Thoracic aorta (tissue), 2 donors: ENCODE data around the gene SCIN. TPM values are rescaled to one million over a fixed set of nuclear protein-coding genes. Genes with fewer than 3 reads are reported as not detected.

ENCODE experiments used
- ATAC-seq: fragments of 150-250 bp; one replicate; pipeline ENCODE4 v1.8.0; 2017; ENCODE audit warnings: low read depth; ENCODE audit not compliant: insufficient number of reproducible peaks, low FRiP score
- DNase-seq: peaks from one replicate; pipeline ENCODE4 v3.0.0-alpha.2; 2020; ENCODE audit warnings: low spot score
- H3K27ac ChIP-seq, 2 donors: fragments of 200-600 bp; sonication (generic); 1 replicate in 1 of 2; 2 replicates in 1 of 2; pipeline ENCODE4 v1.5.1; 2016; ENCODE audit warnings: mild to moderate bottlenecking in 2 of 2, moderate library complexity in 2 of 2
- H3K27me3 ChIP-seq: fragments of 200-600 bp; sonication (generic); replicated peaks from 2 replicates; pipeline ENCODE4 v1.6.0; 2016; ENCODE audit warnings: mild to moderate bottlenecking; ENCODE audit not compliant: insufficient read depth
- H3K36me3 ChIP-seq: fragments of 200-600 bp; sonication (generic); one replicate; pipeline ENCODE4 v1.5.1; 2016
- H3K4me1 ChIP-seq, 2 donors: fragments of 200-600 bp; sonication (generic); 1 replicate in 1 of 2; 2 replicates in 1 of 2; pipeline versions ENCODE4 v1.5.1 to v1.6.0; 2016; ENCODE audit warnings: low read depth in 2 of 2, mild to moderate bottlenecking in 1 of 2; ENCODE audit not compliant: control insufficient read depth in 1 of 2
- H3K4me3 ChIP-seq: fragments of 200-600 bp; sonication (generic); 2 replicates; pipeline ENCODE4 v1.5.1; 2016; ENCODE audit warnings: mild to moderate bottlenecking
- H3K9me3 ChIP-seq: fragments of 200-600 bp; sonication (generic); 2 replicates; pipeline ENCODE4 v1.5.1; 2016
- CTCF ChIP-seq: fragments of 200-600 bp; sonication (generic); IDR thresholded peaks from one replicate; pipeline ENCODE4 v1.5.1; 2019; ENCODE audit warnings: antibody characterized with exemption
- total RNA-seq, 2 donors: library from RNA; depleted of rRNA; stranded (reverse); fragments of >200 nt; gene quantifications; one replicate each; pipeline versions ENCODE4 v1.1.0 to v1.2.3, GENCODE V29; 2016

Gene SCIN
- total RNA-seq, 2 donors from 2014 or later: 0.49 to 2.0 TPM

GRCh38 chr7:12612622-12613021 is 42.1 kb downstream of the SCIN start:
- Histone ChIP-seq H3K27me3 (no peaks in the 10 kb centered on the region), H3K9me3 (no peaks in the 10 kb centered on the region), H3K27ac (no peak overlapping the region), H3K36me3 (no peaks in the 10 kb centered on the region), H3K4me3 (no peak overlapping the region), H3K4me1 (no peaks in the 10 kb centered on the region)
- ATAC-seq (no peak), DNase-seq (no peak)
- no peak for TF ChIP-seq CTCF

GRCh38 chr7:12619461-12620069 is 49.0 kb downstream of the SCIN start:
- no peak for DNase-seq
- H3K9me3 ChIP-seq: no peaks in the 10 kb centered on the region
- ATAC-seq: no peak

GRCh38 chr7:12620371-12620770 is 49.9 kb downstream of the SCIN start:
- ATAC-seq (no peak), DNase-seq (no peak)
- Histone ChIP-seq H3K9me3 (no peaks in the 10 kb centered on the region), H3K27ac (no peak overlapping the region), H3K27me3 (no peaks in the 10 kb centered on the region), H3K4me1 (no peaks in the 10 kb centered on the region), H3K4me3 (no peak overlapping the region), H3K36me3 (no peaks in the 10 kb centered on the region)
- TF ChIP-seq CTCF: no peak

More at GRCh38 chr7:12619461-12620069, 49.0 kb downstream of the SCIN start:
- no peak overlapping the region for H3K4me3 ChIP-seq
- no peak overlapping the region for H3K27ac ChIP-seq
- H3K4me1 ChIP-seq: no peaks in the 10 kb centered on the region
- no peaks in the 10 kb centered on the region for H3K36me3 ChIP-seq
- TF ChIP-seq CTCF: no peak
- H3K27me3 ChIP-seq: no peaks in the 10 kb centered on the region

- H3K27me3 ChIP-seq: no peaks in the 10 kb centered on the region
Measured at GRCh38 chr7:12623223-12623622, 52.7 kb downstream of the SCIN start.

GRCh38 chr7:12623885-12624498 is 53.5 kb downstream of the SCIN start:
- Histone ChIP-seq H3K36me3 (no peaks in the 10 kb centered on the region), H3K4me1 (no peaks in the 10 kb centered on the region), H3K27me3 (no peaks in the 10 kb centered on the region), H3K4me3 (no peak overlapping the region), H3K9me3 (no peaks in the 10 kb centered on the region), H3K27ac (no peak overlapping the region)
- DNase-seq: no peak
- TF ChIP-seq CTCF: peak; percentile 60
- no peak for ATAC-seq

More at GRCh38 chr7:12623223-12623622, 52.7 kb downstream of the SCIN start:
- Histone ChIP-seq H3K27ac (no peak overlapping the region), H3K4me1 (no peaks in the 10 kb centered on the region), H3K36me3 (no peaks in the 10 kb centered on the region), H3K4me3 (no peak overlapping the region), H3K9me3 (no peaks in the 10 kb centered on the region)
- no peak for TF ChIP-seq CTCF
- DNase-seq: no peak
- no peak for ATAC-seq
